ENCODE data around the gene STX7. TPM values are rescaled to one million over a fixed set of nuclear protein-coding genes. Genes with fewer than 3 reads are reported as not detected.

The STX7 gene
- total RNA-seq, 2 donors from 2014 or later = 17.7 to 28.2 TPM

DNA sequence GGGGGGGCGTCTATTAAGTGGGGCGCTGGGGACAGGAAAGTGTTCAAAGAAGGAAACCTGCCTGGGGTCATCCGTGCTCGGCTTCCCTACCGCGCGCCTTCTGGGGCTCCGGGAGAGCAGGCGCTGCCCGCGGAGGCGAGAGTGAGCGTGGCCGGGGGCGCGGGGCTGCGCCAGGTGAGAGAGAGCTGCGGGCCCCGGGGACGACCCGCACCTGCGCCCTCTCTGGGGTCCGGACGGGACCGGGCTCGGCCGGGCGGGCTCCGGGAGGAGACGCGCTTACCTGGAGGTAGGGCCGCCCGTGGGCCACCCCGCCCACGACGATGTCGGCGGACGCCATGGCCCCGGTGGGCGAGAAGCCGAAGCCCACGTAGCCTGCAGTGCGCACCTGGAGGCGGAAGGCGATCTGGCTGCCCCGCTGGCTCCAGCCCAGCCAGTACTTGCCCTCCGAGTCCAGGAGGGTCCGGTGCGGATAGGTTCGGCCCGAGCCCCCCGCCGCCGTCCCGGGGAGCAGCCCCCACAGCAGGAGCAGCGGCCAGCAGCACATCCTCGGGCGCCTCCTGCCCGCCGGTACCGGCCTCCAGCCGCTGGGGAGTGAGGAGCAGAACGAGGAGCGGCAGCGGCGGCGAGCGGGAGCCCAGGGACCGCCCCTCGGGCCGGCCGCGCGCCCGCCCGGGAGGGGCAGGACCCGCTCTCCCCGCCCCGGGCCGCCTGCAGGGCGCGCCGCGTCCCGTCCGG is 111.9 kb downstream of the STX7 start, which contains the start of gene MOXD1:
Gene MOXD1, minus strand, starts transcription at position 593 of the 735 bp plus-strand sequence. Its CDS starts 49 bp downstream, at position 544.
- H3K27ac Mint-ChIP-seq = no peak within 1 kb of the TSS
- ATAC-seq (replicated peaks) = peak; percentile 12
- peak within 1 kb of the TSS; percentile 41 for H3K4me3 Mint-ChIP-seq
- no peaks in the 10 kb centered on the region for H3K4me1 Mint-ChIP-seq
- H3K36me3 Mint-ChIP-seq (ENCODE audit: low read depth) = no peaks in the 10 kb centered on the region
- peaks cover 60% of the 10 kb centered on the region for H3K27me3 Mint-ChIP-seq
- peaks cover 5% of the 10 kb centered on the region for H3K9me3 Mint-ChIP-seq

DNA sequence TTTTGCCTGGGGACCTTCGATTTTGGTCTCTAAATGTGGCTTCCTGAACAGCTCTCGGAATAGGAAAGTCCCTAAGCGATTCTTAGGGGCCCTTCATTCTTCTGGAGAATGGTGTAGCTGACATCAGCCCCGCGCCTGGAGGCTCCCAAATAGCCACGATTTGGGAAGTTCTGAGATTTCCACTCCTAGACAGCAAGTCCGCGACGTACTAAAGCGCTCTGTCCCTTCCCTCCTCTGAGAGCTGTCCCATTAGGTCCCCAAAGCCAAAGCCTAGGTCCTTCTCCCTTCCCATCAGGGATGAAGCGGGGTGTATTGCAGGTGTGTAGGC is 112.4 kb downstream of the STX7 start:
- no peak overlapping the region for H3K27ac Mint-ChIP-seq
- peaks cover 8% of the 10 kb centered on the region for H3K9me3 Mint-ChIP-seq
- ATAC-seq (replicated peaks) = no peak
- peaks cover 62% of the 10 kb centered on the region for H3K27me3 Mint-ChIP-seq
- H3K36me3 Mint-ChIP-seq (ENCODE audit: low read depth) = no peaks in the 10 kb centered on the region
- peak overlapping the region; percentile 41 for H3K4me3 Mint-ChIP-seq
- no peaks in the 10 kb centered on the region for H3K4me1 Mint-ChIP-seq

DNA sequence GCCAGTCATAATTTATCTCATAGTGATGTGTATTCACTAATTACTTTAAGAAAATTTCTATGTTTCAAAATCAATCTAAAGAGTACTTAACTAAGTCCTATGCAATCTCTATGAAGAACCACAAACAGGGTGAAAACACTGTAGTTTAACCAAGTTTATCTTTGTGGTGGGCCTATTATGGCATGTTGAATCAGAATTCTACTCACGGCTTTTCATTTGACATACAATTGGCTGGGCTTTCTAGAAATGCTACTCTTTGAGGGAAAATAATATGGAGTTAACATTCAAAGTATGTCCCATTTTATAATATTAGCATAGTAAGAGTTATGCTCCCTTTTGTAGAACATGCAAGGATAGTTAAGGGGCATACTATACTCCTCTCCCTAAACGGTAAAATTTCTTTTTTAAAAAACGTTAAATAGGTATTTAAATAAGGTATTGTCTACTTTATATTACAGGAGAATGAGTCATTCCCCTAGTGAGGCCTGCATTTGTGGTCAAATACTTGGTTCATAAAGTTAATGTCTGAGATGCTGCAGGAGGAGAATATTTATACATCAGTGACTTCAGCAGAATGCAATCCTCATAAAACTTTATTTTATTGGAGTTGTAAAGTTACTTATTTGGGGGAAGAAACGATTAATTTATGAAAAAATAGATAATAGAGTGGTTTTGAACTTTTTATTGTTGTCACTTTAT is 113.4 kb downstream of the STX7 start:
- H3K4me1 Mint-ChIP-seq = no peaks in the 10 kb centered on the region
- no peak overlapping the region for H3K4me3 Mint-ChIP-seq
- no peaks in the 10 kb centered on the region for H3K36me3 Mint-ChIP-seq (ENCODE audit: low read depth)
- no peak for ATAC-seq (replicated peaks)
- H3K27me3 Mint-ChIP-seq = peaks cover 69% of the 10 kb centered on the region
- H3K27ac Mint-ChIP-seq = no peak overlapping the region
- H3K9me3 Mint-ChIP-seq = peaks cover 17% of the 10 kb centered on the region

Other genes starting within 250 kb of the STX7 start
- gene MOXD1, start 111.6 kb downstream of the STX7 start, total RNA-seq = not detected
- not detected for gene TAAR9, start 25.2 kb upstream of the STX7 start, total RNA-seq
- not detected for gene TAAR8, start 39.6 kb upstream of the STX7 start, total RNA-seq
- gene TAAR6, start 57.2 kb upstream of the STX7 start, total RNA-seq = not detected
- gene TAAR5, start 76.6 kb upstream of the STX7 start, total RNA-seq = not detected
- not detected for gene TAAR2, start 111.2 kb upstream of the STX7 start, total RNA-seq
- not detected for gene TAAR1, start 146.1 kb upstream of the STX7 start, total RNA-seq
- gene VNN1, start 200.9 kb upstream of the STX7 start, total RNA-seq = not detected
- 1 to 10 TPM; 2.3 to 3.1 TPM for gene VNN2, start 244.8 kb upstream of the STX7 start, total RNA-seq

All from activated T-helper 17 cell treated with anti-CD3 and anti-CD28 coated beads, Interleukin-2, amount 50 U/mL, for 72 hours (primary cell).